ENCODE measurements around the gene DAB1.

Gene DAB1

DNA sequence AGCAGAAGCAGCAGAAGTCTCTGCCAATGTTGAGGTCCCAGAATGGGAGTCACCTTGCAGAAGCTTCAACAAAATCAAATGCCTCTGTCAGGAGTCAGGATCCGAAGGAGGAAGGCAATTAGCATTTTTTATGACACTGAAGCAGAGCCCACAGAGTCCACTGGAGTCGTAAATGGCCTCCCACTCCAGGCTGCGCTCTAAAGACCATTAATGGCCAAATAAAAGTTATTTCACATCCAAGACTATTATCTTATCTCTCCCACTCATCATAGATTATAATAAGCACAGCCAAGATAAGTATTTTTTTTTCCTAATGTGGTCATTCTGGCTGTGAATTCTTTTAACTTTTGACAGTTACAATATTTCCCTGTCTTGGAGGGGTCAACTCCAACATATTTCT lies 267.0 kb downstream of the DAB1 start:
- DNase-seq: no peak

DNA sequence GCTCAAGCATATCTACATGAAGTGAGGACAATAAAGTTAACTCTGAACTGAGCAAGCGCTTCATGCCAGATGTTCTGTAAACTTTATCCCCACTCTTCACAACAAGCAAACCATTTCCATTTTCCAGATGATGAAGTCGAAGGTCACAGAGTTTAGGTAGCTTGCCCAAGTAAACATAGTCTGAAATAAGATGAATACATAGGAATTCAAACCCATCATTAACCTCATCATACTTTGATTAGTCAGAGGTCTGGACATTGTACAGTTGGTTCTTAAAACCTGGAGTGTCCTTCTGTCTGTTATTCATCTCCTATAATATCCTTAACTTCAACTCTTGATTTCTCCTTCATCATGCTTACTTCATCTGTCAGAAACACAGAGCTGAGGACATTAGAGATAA lies 277.8 kb downstream of the DAB1 start:
- DNase-seq: no peak

DNA sequence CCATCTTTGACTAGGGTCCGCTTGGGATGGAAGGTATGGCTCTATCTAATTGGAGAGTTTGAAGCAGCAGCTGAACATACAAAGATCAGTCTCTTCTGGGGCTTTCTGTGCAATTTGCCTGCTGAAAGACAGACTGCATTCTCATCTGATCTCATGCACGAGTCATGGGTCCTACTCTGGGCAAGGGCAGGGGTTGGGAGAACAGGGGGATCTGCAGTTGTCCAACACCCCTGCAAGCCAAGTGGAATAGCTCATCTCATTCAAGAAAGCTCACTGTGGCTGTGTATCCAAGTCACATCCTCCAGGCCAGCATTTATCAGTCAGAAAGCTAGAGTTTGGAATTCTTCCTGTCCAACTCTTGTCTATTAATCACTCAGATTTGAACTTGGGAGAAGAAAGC lies 280.9 kb downstream of the DAB1 start:
- DNase-seq: no peak

DNA sequence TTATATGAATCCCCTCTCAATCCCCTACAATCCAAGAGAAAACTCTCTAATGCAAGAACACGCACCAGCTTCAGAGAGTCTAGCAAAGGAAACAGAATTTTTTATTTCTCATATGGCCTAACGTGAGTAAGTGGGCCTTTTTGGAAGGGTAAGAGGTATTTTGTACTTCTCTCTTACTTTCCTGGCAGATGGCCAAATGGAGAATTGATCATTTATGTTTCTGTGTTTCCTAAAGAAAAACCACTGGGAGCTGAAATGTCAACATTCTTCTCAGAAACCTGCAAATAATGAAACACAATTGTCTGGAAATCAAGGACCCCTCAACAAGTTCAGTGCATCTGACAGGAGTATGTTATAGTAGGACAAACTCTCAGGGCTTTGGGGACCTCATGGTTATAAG lies 281.7 kb downstream of the DAB1 start:
- no peak for DNase-seq

DNA sequence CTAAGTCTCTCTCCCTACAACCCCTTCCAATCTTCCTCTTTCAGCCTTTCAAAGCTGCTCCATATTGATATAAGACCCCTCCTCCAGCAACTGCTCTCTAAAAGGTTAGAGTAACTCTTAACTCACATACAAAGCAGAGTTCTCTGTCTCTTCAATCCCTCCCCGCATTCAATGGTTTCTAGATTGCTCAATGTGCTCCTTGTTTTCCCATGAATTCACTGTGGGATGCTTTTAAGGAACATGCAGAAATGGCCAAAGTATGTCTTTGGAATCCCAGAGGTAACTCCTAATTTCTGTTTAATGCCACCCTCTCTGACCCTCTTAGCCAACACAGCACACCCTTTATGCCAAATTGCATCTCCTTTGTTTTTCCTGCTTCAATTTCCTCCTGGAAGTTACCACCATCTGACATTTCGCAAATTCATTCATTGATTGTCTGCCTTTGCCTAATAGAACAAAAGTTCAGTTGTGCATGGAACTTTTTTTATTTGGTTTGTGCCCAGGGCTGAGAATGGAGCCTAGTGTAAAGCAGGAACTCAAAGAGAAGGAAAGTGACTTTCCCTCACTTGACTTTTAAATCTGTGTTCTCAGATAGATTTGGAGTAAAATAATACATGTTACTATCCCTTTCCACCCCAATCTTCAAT lies 285.3 kb downstream of the DAB1 start:
- DNase-seq: no peak

DNA sequence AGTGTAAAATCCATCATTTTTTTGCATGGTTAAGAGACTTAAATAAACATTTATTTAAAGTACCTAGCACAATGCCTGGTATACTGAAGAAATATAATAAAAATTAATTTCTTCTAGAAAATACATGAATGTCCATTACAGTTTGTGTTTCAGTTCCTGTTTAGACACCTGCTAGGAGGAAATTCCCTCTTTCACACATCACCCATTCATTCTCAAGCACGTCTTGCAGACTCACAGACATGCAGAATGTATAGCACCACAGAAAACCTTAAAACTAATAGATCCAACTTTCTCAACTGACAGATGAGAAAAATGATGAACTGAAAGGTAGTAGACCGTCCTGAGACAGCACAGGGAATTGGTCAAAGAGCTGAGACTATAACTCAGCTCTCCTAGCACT lies 285.9 kb downstream of the DAB1 start:
- DNase-seq: no peak

DNA sequence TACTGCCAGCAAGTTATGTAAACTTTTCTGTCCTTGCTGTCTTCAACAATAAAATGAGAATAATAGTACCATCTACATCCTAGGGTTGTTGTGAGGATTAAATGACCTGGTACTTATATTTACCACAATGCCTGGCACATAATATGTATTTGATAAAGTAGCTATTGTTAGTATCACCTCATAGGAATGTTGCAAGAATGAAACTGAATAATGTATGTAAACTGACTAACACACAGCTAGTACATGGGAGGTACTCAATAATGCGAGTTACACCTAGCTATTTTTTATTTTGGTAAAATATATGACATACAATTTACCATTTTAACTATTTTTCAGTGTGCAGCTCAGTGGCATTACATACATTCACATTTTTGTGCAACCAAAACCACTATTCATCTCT lies 289.1 kb downstream of the DAB1 start:
- no peak for DNase-seq

DNA sequence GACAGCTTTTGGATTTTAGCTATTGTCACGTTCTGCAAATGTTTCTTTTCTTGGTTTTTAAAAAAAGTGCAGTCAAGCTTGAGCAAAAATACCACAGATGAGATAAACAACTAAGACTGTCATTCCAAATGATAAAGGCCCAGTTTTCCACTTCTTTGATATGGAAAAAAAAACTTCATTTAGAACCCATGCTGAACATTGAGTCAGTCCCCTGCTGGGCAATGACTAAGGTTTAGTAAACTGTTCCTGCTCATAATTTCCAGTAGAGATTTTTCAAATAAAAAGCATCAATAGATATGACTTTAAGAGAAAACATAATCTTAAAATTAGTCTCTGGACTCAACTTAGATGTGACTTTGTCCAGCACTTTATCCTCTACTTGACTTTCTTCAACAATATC lies 290.2 kb downstream of the DAB1 start:
- no peak for DNase-seq

DNA sequence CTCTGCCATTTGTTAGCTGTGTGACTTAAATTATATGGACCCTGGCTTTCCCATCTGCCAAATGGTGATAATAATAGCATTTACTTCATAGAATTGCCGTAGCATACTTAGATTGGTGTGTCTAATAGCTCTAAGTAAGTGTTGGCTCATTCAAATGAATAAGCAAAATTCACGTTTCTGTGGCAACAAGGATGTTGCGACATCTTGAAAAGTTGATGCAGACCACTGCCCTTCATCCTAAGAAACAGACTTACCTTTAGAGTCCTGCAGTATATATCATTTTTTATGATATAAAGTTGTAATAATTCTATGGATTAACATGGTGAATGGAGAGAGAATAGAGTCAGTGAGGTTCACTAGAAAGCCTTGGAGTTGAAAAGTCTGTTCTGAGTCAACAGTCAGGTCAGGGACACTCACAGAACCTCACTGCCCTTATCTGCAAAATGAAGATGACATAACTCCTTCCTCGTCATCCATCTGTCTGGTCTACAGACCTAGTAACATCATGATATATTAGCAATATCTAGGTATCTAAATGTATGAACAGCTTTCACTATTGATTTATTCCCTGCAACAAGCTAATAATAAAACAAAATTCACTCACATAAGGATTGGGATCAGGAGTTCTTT lies 290.8 kb downstream of the DAB1 start:
- DNase-seq: no peak

DNA sequence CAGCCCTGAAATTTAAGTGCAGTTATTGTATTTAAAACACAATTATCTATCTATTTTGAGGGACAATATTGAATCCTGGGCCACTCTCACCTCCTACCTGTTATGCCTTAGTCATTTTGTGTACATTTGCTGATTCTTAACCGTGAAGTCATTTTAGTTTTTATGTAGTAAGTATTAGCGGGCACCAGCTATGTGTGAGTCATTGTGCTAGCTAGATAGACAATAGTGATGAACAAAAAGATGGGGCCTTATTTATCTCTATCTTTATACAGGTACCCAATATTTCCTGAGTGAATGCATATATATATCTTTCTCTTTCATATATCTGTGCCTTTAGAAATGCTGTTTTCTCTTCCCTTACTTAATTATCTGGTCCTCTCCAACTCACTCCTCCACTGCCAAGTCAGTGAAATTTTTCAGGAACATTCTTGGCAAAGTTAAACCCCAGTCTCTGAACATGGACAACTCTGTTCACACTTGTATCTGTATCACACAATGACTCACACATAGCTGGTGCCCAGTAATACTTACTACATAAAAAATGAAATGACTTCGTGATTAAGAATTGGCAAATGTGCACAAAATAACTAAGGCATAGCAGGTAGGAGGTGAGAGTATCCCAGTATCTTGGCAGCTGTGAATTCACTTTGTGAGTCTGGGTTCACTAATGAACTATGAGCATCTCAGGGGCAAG lies 292.0 kb downstream of the DAB1 start:
- DNase-seq: no peak

DNA sequence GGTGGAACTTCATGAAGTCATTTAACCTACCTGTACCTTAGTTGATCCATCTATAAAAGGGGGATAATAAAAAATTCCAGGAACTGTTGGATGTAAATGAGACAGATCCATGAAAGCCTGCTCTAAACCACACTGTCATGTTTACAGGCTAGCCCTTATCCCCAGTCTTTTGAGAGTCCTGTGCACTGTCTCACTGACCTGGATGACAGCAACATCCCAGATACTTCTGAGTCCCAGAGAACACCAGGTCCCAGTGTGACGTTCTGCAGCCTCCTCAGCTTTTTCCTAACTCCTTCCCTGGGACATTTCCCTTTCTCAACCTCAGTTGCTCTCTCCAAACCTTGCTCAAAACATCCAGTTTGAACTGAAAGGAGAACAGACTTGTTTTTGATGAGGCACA lies 292.6 kb downstream of the DAB1 start:
- no peak for DNase-seq

DNA sequence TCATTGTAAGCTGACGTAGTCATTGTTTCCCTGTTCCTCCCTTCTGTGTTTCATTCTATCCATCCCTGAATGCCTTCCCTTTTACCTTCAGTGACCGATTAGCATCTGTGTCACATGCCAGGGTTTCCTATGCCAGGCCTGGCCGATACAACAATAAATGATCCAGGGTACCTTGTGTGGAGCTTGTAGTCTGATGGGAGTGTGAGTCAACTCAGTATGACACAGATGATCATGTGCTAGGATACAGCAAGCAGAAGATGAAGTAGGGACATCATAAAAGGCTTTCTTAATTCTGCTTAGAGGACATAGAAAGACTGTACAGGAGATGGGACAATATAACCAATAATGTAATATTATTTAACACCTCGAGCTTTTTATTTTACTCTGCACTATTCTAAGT lies 294.0 kb downstream of the DAB1 start:
- DNase-seq: no peak

DNA sequence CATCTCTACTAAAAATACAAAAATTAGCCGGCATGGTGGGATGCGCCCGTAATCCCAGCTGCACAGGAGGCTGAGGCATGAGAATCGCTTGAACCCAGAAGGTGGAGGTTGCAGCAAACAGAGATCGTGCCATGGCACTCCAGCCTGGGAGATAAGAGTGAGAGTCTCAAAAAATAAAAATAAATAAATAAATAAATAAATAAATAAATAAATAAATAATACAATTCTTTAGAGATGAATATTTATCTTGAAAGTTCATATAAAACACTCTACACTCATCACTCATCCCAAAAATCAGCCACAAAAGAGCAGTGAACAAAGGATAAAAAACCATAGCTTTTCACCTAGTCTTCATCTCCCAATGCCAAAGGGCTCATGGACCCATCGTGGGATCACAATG lies 295.9 kb downstream of the DAB1 start:
- no peak for DNase-seq

DNA sequence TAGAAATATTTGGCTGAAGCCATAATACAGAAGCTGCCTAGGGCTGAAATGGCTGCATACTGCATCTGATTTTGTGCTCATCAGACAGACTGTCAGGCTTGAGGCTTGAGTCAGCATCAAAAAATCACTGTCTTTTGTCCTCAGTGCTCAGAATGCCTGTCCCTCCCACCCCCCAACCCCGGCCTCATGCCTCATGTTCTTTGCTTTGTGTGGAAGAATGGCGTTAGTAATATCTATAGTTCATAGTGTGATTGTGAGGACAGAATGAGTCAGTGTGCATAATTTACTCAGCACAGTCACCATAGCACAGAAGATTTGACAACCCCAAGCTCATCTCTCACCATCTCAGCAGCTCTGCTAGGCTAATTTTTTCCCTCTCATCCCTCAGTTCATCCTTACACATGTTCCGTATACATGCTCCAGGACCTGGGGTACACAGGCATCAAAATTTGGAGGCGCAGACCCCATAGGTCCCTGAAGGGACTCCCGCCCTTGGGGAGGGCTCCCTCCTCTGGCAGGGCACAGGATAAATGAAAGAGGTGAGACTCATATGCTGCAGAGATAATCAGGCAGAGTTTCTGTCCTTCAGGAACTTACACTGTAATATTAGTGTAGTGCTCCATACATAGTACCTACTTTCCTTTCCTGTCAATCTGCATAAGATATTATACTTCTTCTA lies 299.0 kb downstream of the DAB1 start:
- no peak for DNase-seq

DNA sequence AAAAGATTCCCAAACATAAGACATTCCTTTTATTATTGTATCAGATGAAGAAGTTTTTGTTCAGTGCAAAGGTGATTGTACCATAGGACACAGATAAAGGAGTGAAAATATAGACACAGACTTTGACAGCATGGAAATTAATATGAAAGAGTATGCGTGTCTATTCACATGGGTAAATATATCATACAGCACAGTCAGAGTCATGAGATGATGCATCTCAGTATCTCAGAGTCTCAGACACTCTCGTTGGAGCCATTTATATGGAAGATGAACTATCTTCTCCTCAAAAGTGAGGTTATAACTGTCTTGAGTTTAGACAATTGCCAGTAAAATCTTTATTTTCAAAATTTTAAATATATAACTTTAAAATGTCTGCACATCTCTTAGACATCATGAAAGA lies 299.7 kb downstream of the DAB1 start:
- DNase-seq: no peak

DNA sequence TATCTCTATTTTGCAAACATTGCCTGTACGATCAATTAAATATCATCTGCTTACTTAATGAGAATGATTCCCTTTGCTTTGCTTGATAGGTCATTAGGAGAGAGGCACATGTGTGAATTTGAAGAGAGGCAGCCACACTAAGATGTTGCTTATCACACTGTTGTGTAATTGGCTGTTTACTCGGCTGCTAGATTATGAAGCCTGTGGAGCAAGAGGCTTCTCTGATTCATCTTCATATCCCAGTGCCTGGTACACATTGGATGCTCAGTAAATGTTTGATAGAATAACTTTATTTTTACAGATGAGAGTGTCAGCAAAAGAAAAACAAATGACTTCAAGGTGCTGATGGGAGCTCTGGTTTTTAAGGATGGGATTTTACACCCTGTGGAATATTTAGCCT lies 301.8 kb downstream of the DAB1 start:
- no peak for DNase-seq

DNA sequence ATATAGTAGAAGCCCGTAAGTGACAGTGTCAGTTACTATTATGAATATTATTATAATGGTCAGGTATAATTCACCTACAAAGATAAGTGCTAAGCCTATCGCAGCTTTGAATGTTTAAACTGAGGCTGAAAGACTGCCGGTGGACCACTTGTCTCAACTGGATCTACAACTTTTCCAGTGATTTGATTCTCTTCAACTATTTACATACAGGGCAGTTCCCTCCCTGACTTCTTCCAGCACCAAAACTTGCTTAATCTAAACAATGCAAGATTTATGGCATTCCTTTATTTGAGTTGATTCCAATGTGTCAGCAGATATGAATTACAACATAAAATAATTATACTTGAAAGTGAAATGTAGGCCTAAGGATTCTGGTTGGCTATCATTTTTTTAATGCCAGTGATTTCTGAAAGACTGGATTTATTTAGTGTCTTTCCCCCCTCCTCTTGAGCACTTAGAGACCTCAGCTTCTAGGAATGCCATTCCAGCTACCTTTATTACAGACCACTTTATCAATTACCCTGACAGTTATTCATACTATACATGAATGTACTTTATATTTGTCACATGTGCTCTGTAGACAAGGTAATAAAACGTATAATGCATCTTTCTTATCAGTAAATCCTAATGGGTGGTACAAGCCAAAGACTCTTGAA lies 304.8 kb downstream of the DAB1 start:
- no peak for DNase-seq

DNA sequence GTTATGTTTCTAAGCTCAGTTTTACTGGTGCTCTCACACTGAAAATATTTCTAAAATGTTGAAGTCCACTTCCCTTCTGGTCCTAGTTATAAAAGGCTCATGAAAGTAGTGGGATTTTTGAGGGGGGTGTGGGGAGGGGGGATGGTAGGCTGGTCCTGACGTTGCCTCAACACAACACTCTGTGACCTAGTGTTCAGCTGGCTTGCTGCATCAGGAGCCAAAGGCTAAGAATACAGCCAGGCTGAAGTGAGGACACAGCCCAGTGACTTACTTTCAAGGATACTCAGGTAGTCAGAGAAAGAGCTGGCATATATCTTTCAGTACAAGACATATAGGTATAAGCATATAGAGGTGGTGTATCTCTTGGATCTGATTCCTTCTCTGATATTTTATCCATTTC lies 306.1 kb downstream of the DAB1 start:
- no peak for DNase-seq

DNA sequence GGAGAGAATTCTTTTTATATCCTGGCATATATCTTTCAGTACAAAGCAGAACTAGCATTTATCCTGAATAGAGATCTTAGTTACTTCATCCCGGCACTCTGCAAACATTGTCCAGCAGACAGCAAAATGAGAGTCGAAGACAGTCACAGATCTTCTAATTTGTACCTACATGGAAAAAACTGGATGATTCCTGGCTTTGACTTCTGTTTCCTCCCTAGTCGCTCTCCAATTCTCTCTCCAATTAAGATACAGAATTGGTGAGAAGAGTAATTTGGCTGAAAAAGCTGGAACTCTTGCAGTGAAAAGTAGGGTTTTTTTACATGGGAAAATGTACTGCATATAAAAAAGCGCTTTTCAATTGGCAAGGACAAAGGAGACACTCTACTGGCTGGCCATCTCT lies 307.0 kb downstream of the DAB1 start:
- DNase-seq: no peak

DNA sequence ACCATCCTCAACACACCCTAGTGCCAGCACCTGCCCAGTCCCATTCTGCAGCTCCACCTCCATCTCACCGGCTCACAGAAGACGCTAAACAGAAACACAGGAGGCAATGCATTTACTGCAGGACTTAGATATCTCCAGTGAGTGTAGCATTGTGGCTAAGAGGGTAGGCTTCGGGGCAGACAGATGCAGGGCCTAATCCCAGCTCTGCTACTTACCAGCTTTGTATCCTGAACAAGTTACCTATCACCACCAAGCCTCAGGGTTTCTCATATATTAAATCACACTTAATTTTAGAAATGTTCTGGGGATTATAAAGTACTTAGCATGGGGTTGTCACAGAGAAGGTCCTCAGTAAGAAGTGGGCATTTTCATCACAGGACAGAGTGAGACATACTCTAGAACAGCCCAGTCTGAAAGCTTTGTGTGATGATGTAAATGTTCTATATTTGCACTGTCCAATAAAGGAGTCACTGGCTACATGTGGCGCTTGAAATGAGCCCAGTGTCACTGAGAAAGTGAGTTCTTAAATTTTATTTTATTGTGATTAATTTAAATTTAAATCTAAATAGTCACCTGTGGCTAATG lies 308.7 kb downstream of the DAB1 start:
- DNase-seq: no peak

DNA sequence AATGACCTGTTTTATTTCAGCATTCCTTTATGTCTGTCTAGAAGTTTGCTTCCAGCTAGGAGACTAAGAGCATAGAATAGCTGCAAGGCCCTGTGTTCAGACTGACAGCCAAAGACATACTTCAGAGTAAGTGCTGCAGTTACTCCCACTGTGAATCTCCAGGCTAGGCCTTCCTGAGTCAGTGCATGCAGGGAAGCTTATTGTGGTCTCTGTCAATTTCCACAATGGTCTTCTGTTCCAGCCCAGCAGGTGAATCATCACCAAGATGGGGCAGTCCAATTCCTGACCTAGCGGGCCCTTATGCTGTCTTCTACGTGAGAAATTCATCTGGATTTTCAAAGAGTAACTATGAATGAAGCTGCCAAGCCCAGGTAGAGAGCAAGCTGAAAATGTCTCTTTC lies 311.7 kb downstream of the DAB1 start:
- DNase-seq: no peak

DNA sequence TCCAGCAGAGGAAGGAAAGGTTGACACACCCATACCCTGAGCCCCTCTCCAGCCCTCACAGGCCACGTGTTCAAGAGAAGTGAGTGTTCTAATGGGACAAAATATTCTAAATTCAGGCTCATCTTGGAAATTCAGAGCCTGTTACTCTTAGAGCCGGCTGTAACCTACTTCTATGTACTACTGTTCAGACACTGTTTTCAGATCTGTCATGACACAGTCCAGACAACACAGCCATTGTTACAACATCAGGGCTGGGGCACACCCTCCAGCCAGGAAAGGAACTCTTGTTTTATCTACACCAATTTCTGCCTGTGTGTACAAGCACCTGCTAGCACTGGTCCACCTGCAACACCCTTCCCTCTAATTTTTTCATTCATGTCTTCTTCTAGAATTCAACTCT lies 312.7 kb downstream of the DAB1 start:
- no peak for DNase-seq

DNA sequence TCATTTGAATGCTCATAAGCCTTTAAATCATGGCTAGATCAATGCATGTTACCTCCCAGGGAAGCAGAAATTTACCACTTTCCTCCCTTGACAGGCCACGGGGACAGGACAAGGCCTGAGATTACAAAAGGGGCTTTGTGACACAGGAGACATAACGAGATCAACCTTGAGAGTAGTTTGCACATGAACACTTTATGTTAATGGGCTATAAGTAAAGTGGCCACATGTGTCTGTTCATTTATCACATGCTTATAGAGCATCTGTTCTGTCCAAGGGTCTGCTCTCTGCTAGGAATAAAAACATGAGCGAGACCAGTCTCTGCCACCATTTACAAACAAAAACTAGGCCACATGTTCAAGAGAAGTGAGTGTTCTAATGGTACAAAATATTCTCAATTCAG lies 314.0 kb downstream of the DAB1 start:
- no peak for DNase-seq
